ENCODE data around the gene GAREM1. TPM values are rescaled to one million over a fixed set of nuclear protein-coding genes. Genes with fewer than 3 reads are reported as not detected.

GAREM1 gene
- total RNA-seq, 4 donors from 2014 or later = 10.8 to 32.5 (median 18.3) TPM

DNA sequence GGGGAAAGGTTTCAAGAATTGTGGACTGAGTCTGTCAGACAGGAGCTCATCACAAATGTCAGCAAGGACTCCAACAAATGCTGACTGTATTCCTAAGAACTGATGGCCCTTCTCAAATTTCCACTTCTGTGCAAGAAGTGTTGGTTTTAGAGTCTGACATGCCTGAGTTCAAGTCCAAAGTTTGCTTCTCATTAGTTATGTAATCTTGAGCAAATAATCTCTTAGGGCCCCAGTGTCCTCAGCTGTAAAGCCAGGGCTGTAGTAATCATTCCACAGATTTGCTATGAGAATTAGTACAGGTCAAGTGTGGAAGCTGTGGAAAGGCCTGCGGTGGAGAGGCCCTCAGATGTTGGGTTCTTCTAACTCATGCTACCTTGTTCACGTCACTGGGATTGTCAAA lies 257.0 kb downstream of the GAREM1 start:
- intact Hi-C loops (cut with DNase I) = no loop called here
- Histone ChIP-seq H3K4me1 (no peaks in the 10 kb centered on the region), H3K4me3 (no peak overlapping the region), H3K27me3 (no peaks in the 10 kb centered on the region), H3K27ac (no peak overlapping the region), H3K36me3 (no peaks in the 10 kb centered on the region), H3K9me3 (no peaks in the 10 kb centered on the region)
- DNase-seq = no peak
- WGBS, 2 donors = 78 to 81% methylated on average over 2 of the region's 2 CpGs
- TF ChIP-seq, protein P1, sequence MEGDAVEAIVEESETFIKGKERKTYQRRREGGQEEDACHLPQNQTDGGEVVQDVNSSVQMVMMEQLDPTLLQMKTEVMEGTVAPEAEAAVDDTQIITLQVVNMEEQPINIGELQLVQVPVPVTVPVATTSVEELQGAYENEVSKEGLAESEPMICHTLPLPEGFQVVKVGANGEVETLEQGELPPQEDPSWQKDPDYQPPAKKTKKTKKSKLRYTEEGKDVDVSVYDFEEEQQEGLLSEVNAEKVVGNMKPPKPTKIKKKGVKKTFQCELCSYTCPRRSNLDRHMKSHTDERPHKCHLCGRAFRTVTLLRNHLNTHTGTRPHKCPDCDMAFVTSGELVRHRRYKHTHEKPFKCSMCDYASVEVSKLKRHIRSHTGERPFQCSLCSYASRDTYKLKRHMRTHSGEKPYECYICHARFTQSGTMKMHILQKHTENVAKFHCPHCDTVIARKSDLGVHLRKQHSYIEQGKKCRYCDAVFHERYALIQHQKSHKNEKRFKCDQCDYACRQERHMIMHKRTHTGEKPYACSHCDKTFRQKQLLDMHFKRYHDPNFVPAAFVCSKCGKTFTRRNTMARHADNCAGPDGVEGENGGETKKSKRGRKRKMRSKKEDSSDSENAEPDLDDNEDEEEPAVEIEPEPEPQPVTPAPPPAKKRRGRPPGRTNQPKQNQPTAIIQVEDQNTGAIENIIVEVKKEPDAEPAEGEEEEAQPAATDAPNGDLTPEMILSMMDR (IDR thresholded peaks at IDR 0.05) = no peak
- no peak for TF ChIP-seq POLR2A (IDR thresholded peaks at IDR 0.05)

Small RNA genes within 50 kb of the gene (small RNA-seq; reads per million reads assigned to genes)
- gene RF00019 = 0 reads per million in 4 donors
